HG03521 (cell line): ENCODE results near the gene FPR1.
"Not testable (repeated sequence)": the region's sequence is repeated elsewhere in the genome, so short reads cannot be mapped to it uniquely, and the experiment has no call there.

Source experiments
- ATAC-seq: cut with Tn5 transposase; IDR thresholded peaks from one replicate; pipeline ENCODE4 v1.9.1; 2021; ENCODE audit warnings: mild to moderate bottlenecking, moderate library complexity; ENCODE audit not compliant: unreplicated experiment

The FPR1 gene

DNA sequence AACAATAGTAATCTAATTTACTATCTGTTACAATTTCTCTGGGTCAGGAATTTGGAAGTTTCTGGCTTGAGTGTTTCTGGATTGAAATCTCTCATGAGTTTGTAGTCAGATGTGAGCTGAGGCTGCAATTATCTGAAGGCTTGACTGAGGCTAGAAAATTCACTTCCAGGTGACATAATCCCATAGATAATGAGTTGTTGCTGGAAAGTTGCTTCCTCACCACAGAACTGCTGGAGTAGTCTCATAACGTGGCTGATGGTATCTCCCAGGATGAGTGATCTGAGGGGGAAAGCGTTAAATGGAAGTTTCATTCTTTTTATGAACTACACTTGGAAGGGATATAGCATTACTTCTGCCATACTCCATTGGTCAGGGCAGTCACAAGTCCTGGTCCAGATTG is 28.0 kb upstream of the FPR1 start:
- no peak for ATAC-seq

DNA sequence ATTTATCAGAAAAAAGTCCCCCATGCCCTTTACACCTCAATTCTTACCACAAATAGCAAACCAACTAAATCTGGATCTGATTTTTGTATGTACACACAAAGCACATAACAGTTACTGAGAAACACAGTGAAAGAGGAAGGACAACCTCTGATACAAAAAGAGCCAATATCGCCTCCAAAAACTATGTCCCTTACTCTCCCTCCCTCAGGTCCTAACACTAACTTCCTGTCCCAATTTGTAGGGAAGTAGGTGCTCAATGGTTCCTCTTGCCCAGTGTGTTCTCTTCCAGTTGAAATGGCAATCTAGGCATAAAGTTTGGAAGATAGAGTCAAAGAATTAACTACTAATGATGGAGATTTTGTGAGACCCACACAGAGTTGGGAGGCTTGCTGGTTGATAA is 27.5 kb upstream of the FPR1 start:
- no peak for ATAC-seq

DNA sequence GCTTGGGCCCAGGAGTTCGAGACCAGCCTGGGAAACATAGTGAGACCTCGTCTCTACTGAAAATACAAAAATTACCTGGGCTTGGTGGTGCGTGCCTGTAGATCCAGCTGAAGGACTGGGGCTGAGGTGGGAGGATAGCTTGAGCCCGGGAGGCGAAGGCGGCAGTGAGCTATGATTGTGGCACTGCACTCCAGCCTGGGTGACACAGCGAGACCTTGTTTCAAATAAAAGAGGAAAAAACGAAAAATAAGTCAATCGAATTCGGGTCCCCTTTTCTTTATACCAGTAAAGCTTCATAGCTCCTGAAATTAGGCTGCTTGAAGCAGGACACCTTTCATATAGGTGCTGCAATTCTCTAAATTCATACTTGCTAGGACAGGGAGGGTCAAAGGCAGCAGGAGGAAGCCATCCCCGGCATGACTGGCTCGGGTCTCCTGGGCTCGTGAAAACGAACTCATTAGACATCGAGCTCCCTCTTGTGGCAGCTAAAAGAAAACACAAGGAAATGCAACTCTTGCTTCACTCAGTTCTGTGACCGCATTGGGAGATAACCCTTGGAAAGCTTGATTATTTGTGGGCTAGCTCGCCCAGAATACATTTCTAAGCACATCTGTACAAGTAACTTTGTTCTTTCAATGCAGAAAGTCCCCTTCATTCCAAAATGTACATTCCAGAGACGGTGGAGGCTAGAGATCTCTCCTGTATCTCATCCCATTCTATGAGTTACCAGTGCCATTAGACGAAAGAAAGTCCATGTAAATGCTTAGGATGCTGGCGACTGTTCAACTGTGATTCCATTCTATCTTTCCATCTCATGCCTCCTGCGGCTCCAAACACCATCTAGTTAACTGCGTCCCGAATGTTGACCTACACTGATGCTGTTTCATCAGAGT is 26.1 kb upstream of the FPR1 start:
- no peak for ATAC-seq

DNA sequence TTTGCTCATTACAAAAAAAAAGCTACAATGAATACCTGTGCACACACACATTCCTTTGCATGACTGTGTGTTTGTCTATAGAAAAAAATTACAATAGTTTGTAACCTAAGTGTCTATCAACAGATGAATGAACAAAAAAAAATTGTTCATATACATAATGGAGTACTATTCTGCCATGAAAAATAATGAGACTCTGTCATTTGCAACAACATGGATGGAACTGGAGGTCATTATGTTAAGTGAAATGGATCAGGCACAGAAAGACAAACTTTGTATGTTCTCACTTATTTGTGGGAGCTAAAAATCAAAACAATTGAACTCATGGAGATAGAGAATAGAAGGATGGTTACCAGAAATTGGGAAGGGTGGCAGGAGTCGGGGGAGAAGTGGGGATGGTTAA is 24.9 kb upstream of the FPR1 start:
- ATAC-seq = not testable (repeated sequence)

DNA sequence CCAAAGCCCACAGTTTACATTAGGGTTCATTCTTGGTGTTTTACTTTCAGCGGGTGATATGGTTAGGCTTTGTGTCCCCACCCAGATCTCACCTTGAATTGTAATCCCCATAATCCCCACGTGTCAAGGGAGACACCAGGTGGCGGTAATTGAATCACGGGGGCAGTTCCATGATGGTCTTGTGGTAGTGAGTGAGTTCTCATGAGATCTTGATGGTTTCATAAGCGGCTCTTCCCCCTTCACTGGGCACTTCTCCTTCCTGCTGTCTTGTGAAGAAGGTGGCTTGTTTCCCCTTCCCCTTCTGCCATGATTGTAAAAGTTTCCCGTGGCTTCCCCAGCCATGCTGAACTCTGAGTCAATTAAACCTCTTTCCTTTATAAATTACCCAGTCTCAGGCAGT is 21.3 kb upstream of the FPR1 start:
- ATAC-seq = no peak

DNA sequence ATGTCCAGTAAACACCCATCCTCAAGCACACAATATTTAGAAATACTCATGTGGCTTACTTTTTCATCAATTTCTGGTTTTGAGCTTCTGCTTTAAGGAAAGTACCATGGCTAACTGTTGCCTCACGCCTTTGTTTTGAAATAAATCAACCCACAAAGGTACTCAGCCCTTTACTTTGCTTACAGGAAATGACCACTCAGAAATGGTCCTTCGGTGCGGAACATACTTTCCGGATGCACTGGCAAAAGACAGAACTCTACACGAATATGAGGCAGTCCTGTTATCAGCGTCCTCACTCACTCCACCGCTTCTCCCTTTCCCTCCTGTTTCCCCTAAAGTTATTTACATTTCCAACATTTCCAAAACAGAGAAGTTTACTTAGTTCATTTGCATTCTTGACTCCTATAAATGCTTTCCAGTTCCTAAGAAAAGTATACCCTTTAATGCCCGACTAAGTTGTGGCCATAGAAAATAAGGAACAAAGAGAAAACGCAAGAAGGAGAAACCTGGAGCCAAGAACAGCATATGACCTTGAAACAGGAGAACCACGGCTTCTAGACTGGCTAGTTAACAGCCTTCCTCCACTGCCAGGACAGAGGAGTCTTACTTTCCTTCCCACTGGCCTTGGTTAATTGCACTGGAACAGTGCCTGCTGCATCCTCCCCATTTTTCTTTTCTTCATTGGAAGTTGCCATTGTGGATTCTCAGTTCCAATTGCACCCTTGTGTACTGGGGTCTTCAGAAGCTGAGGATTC is 19.9 kb upstream of the FPR1 start:
- no peak for ATAC-seq

DNA sequence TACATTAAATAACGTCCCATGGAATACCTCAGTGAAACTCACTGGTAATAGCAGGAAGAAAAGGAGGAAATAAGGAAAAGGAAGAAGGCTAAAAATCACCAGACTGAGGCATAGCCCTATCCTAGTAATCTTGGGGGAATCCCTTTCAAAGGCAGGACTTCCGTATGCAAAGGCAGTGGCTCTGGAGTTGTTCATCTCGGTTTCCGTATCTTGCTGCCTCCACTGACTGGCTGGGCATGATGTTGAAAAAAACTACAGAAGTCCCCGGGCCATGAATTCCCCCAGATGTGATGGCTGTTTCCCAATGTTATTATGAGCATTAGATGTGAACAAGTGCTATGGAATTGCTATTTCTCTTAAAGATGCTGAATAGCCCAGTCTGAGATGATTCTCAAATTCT is 14.8 kb upstream of the FPR1 start:
- ATAC-seq = no peak

DNA sequence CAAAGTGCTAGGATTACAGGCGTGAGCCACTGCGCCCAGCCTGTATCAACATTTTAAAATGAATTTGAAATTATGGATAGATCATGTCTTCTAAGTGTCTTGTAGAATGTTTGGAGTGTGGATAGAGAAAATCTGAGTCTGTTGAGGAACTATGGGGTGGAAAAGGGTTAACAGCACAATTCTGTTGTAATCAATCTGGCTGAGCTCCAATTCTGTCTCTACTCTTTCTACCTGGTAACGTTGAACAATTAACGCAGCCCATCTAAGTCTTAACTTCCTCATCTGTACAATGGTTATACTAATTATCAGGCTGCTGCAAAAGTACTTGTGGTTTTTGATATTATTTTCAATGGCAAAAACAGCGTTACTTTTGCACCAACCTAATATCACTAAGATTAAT is 13.4 kb upstream of the FPR1 start:
- no peak for ATAC-seq

DNA sequence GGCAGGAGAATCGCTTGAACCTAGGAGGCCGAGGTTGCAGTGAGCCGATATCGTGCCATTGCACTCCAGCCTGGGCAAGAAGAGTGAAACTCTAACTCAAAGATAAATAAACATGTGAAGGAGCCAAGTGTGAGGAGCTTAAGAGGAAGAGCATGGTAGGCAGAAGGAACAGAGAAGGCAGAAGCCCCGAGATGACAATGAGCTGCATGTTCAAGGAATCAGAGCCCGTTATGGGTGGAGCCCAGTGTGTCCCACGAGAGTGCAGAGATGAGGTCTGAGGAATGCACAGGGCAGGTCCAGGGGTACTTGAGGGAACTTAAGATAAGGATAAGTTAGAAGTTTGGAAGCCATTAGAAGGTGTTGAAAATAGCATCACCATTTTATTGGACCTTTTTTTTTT is 10.0 kb upstream of the FPR1 start:
- no peak for ATAC-seq

DNA sequence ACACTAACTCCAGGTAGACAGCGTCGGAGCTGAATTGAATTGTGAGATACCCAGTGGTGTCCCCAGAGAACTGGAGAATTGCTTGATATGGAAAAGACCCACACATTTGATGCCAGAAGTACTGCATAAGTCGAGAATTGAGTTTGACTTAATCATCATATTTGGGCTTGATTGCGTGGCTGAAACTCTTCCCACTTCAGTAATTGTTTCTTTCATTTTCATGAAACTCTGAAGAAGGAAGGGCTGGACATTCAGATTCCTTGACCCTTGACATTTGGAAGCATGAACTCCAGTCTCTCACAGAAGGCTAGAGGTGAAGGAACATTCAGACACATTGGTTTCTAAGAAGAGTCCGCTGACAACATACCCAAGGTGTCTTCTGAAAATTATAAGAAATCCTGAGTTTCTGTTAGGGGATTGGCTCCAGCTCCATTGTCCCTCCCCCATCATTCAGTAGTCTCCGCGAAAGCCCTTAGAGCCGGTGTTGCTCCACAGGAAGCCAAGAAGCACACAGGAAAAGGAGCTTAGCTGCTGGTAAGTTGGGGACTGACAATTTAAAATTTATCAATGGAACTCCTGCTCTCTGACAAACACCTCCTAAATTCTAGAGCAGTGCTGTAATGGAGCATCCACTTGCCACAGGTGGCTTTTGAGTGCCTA is 9.1 kb upstream of the FPR1 start, which contains the start of gene FPR2:
TSS of gene FPR2 (plus strand) at position 484 of the 660 bp plus-strand sequence. CDS start 7,479 bp downstream, outside the sequence.
- ATAC-seq = no peak

DNA sequence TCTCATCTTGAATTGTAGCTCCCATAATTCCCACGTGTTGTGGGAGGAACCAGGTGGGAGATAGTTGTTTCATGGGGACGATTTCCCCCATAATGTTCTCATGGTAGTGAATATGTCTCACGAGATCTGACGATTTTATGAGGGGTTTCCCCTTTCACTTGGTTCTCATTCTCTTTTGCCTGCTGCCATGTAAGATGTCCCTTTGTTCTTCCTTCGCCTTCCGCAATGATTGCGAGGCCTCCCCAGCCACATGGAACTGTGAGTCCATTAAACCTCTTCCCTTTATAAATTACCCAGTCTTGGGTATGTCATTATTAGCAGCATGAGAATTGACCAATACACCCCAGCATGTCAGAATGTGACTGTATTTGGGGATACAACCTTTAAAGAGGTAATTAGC is 3.9 kb upstream of the FPR1 start:
- ATAC-seq = no peak

DNA sequence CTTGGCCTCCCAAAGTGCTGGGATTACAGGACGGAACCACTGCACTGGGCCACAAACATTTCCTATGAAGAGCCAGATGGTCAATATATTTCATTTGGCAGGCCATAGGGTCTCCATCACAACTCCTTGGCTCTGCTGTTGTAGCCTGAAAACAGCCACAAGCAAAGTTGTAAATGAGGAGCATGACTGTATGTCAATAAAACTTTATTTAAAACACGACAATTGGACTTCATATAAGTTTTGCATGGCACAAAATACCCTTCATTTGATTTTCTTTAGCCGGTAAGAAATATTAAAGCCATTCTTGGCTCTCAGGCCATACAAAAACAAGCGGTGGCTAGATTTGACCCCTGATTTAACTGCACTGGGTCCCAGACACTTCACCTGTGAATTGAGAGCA is 3.1 kb upstream of the FPR1 start:
- no peak for ATAC-seq

DNA sequence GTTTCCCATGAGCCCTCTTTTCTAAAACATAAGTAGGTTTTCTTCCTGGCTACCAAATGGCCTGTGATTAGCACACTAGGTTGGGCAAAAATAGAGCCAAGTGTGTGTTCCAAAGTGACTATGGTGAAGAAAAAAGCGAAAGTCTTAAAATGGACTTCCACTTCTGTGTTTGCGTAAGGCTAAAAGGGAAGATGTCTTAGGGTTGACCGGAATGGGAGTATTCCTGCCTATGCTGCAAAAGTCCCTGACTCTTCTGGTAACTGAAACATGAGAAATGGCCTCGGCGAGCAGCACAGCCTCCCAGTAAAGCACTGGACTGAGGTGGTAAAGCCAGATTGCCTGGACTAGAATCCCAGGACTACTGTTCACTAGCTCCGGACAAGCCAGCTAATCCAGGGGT is 2.4 kb upstream of the FPR1 start:
- no peak for ATAC-seq

DNA sequence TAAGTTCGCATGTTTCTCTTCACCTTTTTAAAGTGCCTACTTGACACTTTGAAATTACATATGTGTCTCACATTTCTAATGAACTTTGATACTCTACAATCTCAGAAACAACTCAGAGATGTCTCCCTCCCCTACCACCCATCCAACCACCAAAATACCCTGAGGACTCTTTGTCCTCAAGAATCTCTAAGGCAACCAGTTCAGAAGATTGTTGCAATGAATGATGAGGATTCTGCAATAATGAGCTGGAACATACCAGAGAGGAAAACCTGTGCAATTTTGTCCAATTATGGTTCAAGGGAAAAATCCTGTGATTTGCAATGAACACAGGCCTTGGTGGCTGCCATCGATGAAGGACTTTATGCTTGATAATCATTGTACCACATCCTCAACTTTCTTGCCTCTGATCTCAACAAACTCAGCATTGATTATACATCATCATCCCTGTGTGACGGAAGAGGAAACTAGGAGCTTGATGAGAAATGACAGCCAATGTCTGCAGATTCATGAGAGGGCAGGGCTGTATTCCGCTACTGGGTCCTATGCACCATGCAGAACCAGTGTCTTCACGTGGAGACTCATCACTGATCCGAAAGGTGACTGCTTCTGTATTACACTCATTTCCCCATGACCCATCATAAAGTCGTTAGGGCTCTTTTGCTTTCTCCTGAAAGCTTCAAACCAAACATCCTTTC is 1.1 kb downstream of the FPR1 start:
- ATAC-seq = no peak

DNA sequence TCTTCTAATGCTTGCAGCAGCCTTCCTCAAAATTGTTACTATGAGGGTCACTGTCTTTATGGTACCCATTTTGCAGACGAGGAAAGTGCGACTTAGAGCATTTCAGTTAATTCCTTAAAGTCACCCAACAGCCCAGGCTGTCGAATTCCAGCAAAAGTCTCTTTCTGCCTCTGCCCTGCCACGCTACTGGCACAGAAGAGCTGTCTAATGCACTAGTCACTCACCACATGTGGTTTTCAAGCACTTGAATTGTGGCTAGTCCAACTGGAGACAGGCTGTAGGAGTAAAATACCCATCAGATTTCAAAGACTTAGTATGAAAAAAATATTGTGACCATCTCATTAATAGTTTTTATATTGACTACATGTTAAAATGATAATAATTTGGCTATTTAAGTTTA is 1.7 kb downstream of the FPR1 start:
- no peak for ATAC-seq

DNA sequence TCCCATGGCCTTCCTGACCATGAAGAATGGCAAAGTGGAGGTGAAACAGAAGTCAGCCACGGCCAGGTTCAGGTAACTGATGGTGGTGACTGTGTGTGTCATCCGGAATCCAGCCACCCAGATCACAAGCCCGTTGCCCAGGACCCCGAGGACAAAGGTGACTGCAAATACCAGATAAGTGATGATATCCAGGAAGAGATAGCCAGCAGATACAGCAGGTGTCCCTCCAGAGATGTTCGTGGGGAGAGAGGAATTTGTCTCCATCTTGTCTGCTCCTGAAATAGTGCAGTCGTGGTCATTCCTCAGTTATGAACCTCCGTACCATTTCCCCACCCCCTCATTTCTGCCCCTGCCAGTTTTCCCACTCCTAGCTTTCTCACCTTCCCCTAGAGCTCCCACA is 4.9 kb downstream of the FPR1 start:
- no peak for ATAC-seq

DNA sequence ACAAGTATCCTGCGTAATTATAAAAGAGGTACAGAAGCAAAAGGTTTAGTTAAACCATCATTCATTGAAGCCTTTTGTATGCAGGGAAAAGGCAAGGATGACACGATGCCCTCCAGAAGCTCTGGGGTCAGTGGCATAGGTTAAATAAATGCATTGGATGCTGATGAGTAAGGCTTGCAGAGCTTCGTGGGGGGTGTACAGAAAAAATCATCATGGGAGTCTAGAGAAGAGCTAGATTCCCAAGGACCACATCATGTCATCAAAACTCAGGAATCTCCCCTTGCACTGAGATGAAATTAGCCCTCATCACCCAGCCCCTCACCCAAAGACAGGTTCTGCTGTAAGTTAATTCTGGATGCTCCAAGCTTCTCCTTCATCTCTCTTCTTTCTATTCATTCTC is 8.3 kb downstream of the FPR1 start:
- no peak for ATAC-seq

DNA sequence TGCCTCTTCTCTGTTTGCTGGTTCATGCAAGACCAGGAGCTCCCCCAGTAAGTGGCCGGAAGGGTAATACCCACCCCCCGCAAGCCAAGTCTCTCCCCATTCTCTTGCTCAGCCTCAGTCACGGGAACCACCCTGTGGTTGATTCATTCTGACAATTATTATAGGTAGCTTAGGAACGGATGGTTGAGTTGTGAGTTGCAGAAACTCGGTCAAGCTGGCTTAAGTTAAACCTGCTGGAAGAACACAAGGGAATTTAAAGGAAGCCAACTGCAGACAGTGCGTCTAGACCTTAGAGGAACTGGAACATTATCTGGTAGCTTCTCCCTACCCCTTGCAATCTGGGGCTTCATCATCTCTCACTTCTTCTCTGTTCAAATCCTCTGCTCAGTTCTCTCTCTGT is 8.9 kb downstream of the FPR1 start:
- no peak for ATAC-seq

DNA sequence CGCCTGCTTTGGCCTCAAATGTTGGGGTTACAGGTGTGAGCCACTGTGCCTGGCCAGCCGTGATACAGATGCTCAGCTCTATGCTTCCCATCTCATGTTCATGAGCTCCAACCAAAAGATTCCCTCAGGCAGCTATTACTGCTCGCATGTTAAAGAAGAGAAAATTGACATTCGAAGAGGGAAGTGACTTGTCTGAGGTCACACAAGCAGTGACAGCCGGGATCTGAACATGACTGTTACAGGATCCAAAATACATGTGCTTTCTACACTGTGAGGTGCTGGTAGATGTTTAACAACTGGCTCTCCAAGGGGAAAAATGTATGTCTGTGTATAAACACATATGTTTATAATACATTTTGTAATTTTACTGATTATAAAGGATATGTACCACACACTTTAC is 11.3 kb downstream of the FPR1 start:
- no peak for ATAC-seq

DNA sequence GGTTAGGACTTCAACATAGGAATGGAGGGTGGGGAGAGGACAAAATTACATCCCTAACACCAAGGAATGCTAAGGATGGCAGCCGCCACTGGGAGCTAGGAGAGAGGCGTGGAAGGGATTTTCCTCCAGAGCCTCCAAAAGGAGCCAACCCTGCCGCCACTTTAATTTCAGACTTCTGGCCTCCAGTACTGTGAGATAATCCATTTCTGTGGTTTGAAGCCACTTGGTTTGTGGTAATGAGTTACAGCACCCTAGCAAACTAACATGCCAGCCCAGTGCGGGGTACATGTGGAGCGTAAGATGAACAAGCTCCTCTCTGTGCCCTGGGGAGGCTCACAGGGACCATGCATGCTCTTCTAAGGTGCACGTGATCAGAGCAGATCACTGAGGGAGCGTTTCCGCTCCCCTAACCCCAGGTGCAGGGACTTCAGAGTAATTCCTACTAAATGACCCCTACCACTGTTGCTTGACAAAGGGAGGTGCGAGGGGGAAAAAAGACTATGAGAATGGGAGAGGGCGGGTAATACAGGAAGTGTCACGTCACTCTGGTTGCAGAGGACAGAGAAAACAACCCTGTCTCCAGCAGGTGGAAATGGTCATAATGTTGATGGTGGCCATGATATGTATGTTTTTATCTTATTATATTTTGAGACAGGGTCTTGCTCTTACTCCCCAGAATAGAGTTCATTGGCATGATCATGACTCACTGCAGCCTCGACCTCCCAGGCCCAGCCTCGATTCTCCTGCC is 12.0 kb downstream of the FPR1 start:
- ATAC-seq = no peak
